Measurements from ENCODE around the gene C1S. TPM values are rescaled to one million over a fixed set of nuclear protein-coding genes. Genes with fewer than 3 reads are reported as not detected.
"Not testable (repeated sequence)": the region's sequence is repeated elsewhere in the genome, so short reads cannot be mapped to it uniquely, and the experiment has no call there.

C1S gene
- total and polyA plus RNA-seq, 2 experiments from 2014 or later = 4.9 to 9.7 TPM

DNA sequence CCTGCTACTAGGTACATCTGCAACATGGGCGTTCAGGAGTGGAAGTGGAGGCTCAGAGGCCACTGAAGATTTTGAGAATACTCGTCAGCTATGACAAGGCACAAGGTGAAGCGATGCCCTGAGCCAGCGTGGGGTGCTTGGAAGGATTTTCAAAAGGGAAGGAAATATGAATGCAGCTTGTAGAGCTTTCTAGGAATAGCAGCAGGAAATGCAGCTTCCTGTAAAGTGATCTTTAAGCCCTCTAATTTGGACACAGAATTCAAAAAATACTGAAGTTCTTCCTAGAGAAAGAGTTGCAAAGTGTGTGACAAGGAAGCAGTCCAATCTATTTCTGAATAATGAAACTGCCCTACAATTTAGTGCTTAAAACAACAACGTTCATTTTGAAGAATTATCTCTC is 13.2 kb upstream of the C1S start (continued):
- TF ChIP-seq ZNF462 (CRISPR knock-in tag; IDR thresholded peaks at IDR 0.05) = no peak
- no peak for TF ChIP-seq ZNF114 (CRISPR knock-in tag; IDR thresholded peaks at IDR 0.05)
- no peak for TF ChIP-seq EZH2phosphoT487 (IDR thresholded peaks at IDR 0.05; ENCODE audit: unreplicated experiment)

DNA sequence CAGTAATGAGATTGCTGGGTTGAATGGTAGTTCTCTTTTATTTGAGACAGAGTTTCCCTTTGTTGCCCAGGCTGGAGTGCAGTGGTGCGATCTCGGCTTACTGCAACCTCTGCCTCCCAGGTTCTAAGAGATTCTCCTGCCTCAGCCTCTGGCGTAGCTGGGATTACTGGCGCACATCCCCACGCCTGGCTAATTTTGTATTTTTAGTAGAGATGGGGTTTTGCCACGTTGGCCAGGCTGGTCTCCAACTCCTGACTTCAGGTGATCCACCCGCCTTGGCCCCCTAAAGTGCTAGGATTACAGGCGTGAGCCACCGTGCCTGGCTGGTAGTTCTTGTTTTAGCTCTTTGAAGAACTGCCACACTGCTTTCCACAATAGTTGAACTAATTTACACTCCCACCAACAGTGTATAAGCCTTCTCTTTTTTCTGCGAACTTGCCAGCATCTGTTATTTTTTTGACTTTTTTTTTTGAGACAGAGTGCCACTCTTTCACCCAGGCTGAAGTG is 11.0 kb upstream of the C1S start:
- H3K27ac Mint-ChIP-seq; H3K9me2 ChIP-seq (ENCODE audit: insufficient read depth); H3K4me2 ChIP-seq; H3K27me3 Mint-ChIP-seq (ENCODE audit: insufficient read depth, low read depth, poor library complexity); H3K4me3 ChIP-seq; H3F3A ChIP-seq (replicated peaks; ENCODE audit: low read depth); H4K20me1 ChIP-seq (replicated peaks; ENCODE audit: insufficient read depth); H3K27me3 ChIP-seq (ENCODE audit: insufficient read depth); H3K36me3 Mint-ChIP-seq (ENCODE audit: low read depth); H3K4me1 Mint-ChIP-seq; H3K27ac ChIP-seq (ENCODE audit: low read depth); ATAC-seq; H2AFZ ChIP-seq; H3K79me2 ChIP-seq (replicated peaks; ENCODE audit: insufficient read depth); H3K4me3 Mint-ChIP-seq; H3K9me3 Mint-ChIP-seq; H3K36me3 ChIP-seq (ENCODE audit: insufficient read depth); H3K4me1 ChIP-seq (ENCODE audit: insufficient read depth); DNase-seq (ENCODE audit: low spot score): not testable (repeated sequence)

DNA sequence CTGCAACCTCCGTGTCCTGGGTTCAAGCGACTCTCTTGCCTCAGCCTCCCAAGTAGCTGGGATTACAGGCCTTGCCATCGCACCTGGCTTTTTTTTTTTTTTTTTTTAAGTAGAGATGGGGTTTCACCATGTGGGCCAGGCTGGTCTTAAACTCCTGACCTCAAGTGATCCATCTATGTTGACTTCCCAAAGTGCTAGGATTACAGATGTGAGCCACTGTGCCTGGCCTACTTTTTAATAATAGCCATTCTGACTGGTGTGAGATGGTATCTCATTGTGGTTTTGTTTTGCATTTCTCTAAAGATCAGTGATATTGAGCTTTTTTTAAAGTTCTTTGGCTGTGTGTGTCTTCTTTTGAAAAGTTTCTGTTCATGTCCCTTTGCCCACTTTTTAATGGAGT is 10.5 kb upstream of the C1S start:
- H3K4me2 ChIP-seq, ATAC-seq: not testable (repeated sequence)

More for the DNA sequence above, 10.5 kb upstream of the C1S start:
- DNase-seq (ENCODE audit: low spot score); H3K27ac ChIP-seq (ENCODE audit: low read depth); H3K36me3 ChIP-seq (ENCODE audit: insufficient read depth); H3K79me2 ChIP-seq (replicated peaks; ENCODE audit: insufficient read depth); H3K9me2 ChIP-seq (ENCODE audit: insufficient read depth); H3K36me3 Mint-ChIP-seq (ENCODE audit: low read depth); H3K4me3 ChIP-seq; H3K4me1 ChIP-seq (ENCODE audit: insufficient read depth); H3K27me3 Mint-ChIP-seq (ENCODE audit: insufficient read depth, low read depth, poor library complexity); H3F3A ChIP-seq (replicated peaks; ENCODE audit: low read depth); H2AFZ ChIP-seq; H4K20me1 ChIP-seq (replicated peaks; ENCODE audit: insufficient read depth); H3K9me3 Mint-ChIP-seq; H3K4me1 Mint-ChIP-seq; H3K27me3 ChIP-seq (ENCODE audit: insufficient read depth); H3K27ac Mint-ChIP-seq; H3K4me3 Mint-ChIP-seq: not testable (repeated sequence)
